Tibial artery (tissue), 4 donors: ENCODE measurements around the gene GNAT2.

Experiments
- DNase-seq, 2 donors: peaks; one replicate each; pipeline ENCODE4 v3.0.0-alpha.2; 2019
- H3K27ac ChIP-seq, 2 donors: fragments of 200-600 bp; sonication (generic) in 1 of 2; 1 replicate in 1 of 2; 2 replicates in 1 of 2; pipeline ENCODE4 v1.5.1; 2018 to 2019; ENCODE audit warnings: mild to moderate bottlenecking in 1 of 2
- H3K27me3 ChIP-seq, 2 donors: fragments of 200-600 bp; sonication (generic) in 1 of 2; one replicate each; pipeline versions ENCODE4 v1.5.1 to v1.6.0; 2016 to 2019
- H3K36me3 ChIP-seq, 3 donors: fragments of 200-600 bp; sonication (generic) in 2 of 3; one replicate each; pipeline ENCODE4 v1.5.1; 2016 to 2019; ENCODE audit warnings: mild to moderate bottlenecking in 2 of 3
- H3K4me1 ChIP-seq, 4 donors: fragments of 200-600 bp; sonication (generic) in 2 of 4; 1 replicate in 3 of 4; 2 replicates in 1 of 4; pipeline ENCODE4 v1.5.1; 2016 to 2019
- H3K4me3 ChIP-seq, 2 donors: fragments of 200-600 bp; sonication (generic) in 1 of 2; 1 replicate in 1 of 2; 2 replicates in 1 of 2; pipeline ENCODE4 v1.5.1; 2018 to 2019; ENCODE audit warnings: mild to moderate bottlenecking in 2 of 2
- H3K9me3 ChIP-seq, 3 donors: fragments of 200-600 bp; sonication (generic) in 1 of 3; one replicate each; pipeline ENCODE4 v1.5.1; 2016 to 2019
- CTCF ChIP-seq, 2 experiments: fragments of 200-600 bp in 1 of 2; fragments of 450-650 bp in 1 of 2; IDR thresholded peaks; one replicate each; pipeline ENCODE4 v1.5.1; 2017 to 2019; ENCODE audit warnings: antibody characterized with exemption in 2 of 2, mild to moderate bottlenecking in 1 of 2, moderate library complexity in 1 of 2
- intact Hi-C: fragments of 100-400 bp; cut with DNase I; formaldehyde crosslinking; loops from one replicate; pipeline ENCODE4 v1.15.0; 2023; ENCODE audit warnings: low total_unique reads

Gene GNAT2

GRCh38 chr1:109565241-109565640, 54.2 kb downstream of the GNAT2 start:
- no peak for TF ChIP-seq CTCF (IDR thresholded peaks at IDR 0.05)
- Histone ChIP-seq H3K27ac (no peak overlapping the region), H3K27me3 (no peaks in the 10 kb centered on the region), H3K9me3 (no peaks in the 10 kb centered on the region), H3K4me3 (no peak overlapping the region), H3K4me1 (peaks cover 0 to 98% (median 23%) of the 10 kb centered on the region in 4 donors), H3K36me3 (no peaks in the 10 kb centered on the region)
- intact Hi-C loops, result no loop called here
- DNase-seq, result no peak

- no peak overlapping the region for H3K4me3 ChIP-seq
- H3K27ac ChIP-seq, result no peak overlapping the region
- no peaks in the 10 kb centered on the region for H3K36me3 ChIP-seq
- peaks cover 0 to 95% (median 25%) of the 10 kb centered on the region in 4 donors for H3K4me1 ChIP-seq
- no peak for DNase-seq
- intact Hi-C loops, result no loop called here
- no peaks in the 10 kb centered on the region for H3K9me3 ChIP-seq
- no peaks in the 10 kb centered on the region for H3K27me3 ChIP-seq
- TF ChIP-seq CTCF (IDR thresholded peaks at IDR 0.05), result no peak
Measured at GRCh38 chr1:109564194-109564878, 55.1 kb downstream of the GNAT2 start.

- intact Hi-C loops, result no loop called here
- Histone ChIP-seq H3K27ac (no peak overlapping the region), H3K27me3 (no peaks in the 10 kb centered on the region), H3K4me1 (peaks cover 0 to 78% (median 18%) of the 10 kb centered on the region in 4 donors), H3K9me3 (no peaks in the 10 kb centered on the region), H3K4me3 (no peak overlapping the region), H3K36me3 (no peaks in the 10 kb centered on the region)
- no peak for DNase-seq
- no peak for TF ChIP-seq CTCF (IDR thresholded peaks at IDR 0.05)
Measured at GRCh38 chr1:109559995-109560394, 59.4 kb downstream of the GNAT2 start.

GRCh38 chr1:109557520-109557919, 61.9 kb downstream of the GNAT2 start:
- intact Hi-C loops, result no loop called here
- DNase-seq, result no peak
- H3K4me1 ChIP-seq, result peaks cover 0 to 72% (median 13%) of the 10 kb centered on the region in 4 donors

GRCh38 chr1:109556563-109556962, 62.9 kb downstream of the GNAT2 start:
- intact Hi-C loops, result no loop called here
- H3K27ac ChIP-seq, result no peak overlapping the region
- H3K9me3 ChIP-seq, result no peaks in the 10 kb centered on the region
- H3K4me1 ChIP-seq, result peaks cover 0 to 72% (median 17%) of the 10 kb centered on the region in 4 donors
- H3K4me3 ChIP-seq, result no peak overlapping the region
- H3K27me3 ChIP-seq, result no peaks in the 10 kb centered on the region
- no peaks in the 10 kb centered on the region for H3K36me3 ChIP-seq
- DNase-seq, result no peak
- no peak for TF ChIP-seq CTCF (IDR thresholded peaks at IDR 0.05)

More at GRCh38 chr1:109557520-109557919, 61.9 kb downstream of the GNAT2 start:
- no peak for TF ChIP-seq CTCF (IDR thresholded peaks at IDR 0.05)
- Histone ChIP-seq H3K27me3 (no peaks in the 10 kb centered on the region), H3K27ac (no peak overlapping the region), H3K4me3 (no peak overlapping the region), H3K36me3 (no peaks in the 10 kb centered on the region), H3K9me3 (no peaks in the 10 kb centered on the region)
